A549 (cell line): ENCODE data around the gene PARP8. TPM values are rescaled to one million over a fixed set of nuclear protein-coding genes. Genes with fewer than 3 reads are reported as not detected.

Experiments used
- ATAC-seq, 2 experiments: fragments of 200-7000 bp in 1 of 2; fragments of >200 bp in 1 of 2; cut with Nextera tagmentation in 1 of 2; cut with Tn5 transposase in 1 of 2; 3 replicates each; pipeline versions ENCODE4 v1.8.0 to v1.9.1; 2018 to 2020; ENCODE audit warnings: mild to moderate bottlenecking in 1 of 2, moderate library complexity in 1 of 2
- CTCF ChIA-PET: fragments of 300-600 bp; sonication (Branson Sonifier 250); formaldehyde crosslinking; extraction: SDS; loops from one replicate; lab custom pipeline; 2021; ENCODE audit warnings: antibody characterized with exemption, inconsistent platforms; lab: Yijun Ruan, JAX
- POLR2A ChIA-PET: fragments of 350-600 bp; formaldehyde crosslinking; extraction: SDS; loops from one replicate; lab custom pipeline; 2021; ENCODE audit warnings: antibody characterized with exemption, inconsistent platforms; lab: Yijun Ruan, JAX
- DNase-seq, 2 experiments: peaks; one replicate each; pipeline versions ENCODE4 v3.0.0 to v3.0.0-alpha.2; 2011 to 2016; ENCODE audit warnings: low read depth in 1 of 2, low spot score in 1 of 2
- FAIRE-seq: peaks from 2 replicates; lab custom pipeline; 2011; peaks lifted over from hg19 to GRCh38; lab: Jason Lieb, UNC
- H3K27ac ChIP-seq, 2 experiments: fragments of >200 bp; sonication (Bioruptor Twin); formaldehyde crosslinking; 3 replicates each; pipeline ENCODE4 v1.5.1; 2016 to 2017
- H3K4me1 ChIP-seq: fragments of >200 bp; sonication (Bioruptor Twin); formaldehyde crosslinking; 3 replicates; pipeline ENCODE4 v1.6.1; 2016
- H3K4me2 ChIP-seq: fragments of >200 bp; sonication (Bioruptor Twin); formaldehyde crosslinking; 3 replicates; pipeline ENCODE4 v1.6.1; 2016
- H3K4me3 ChIP-seq: fragments of >200 bp; sonication (Bioruptor Twin); formaldehyde crosslinking; 3 replicates; pipeline ENCODE4 v1.5.1; 2016
- H3K9me3 ChIP-seq: fragments of >200 bp; sonication (Bioruptor Twin); formaldehyde crosslinking; 3 replicates; pipeline ENCODE4 v1.6.1; 2016
- E2F6 ChIP-seq: IDR thresholded peaks from 2 replicates; pipeline ENCODE4 v1.6.1; 2012; ENCODE audit warnings: low read depth, borderline replicate concordance
- EHMT2 ChIP-seq: fragments of 200-600 bp; sonication (generic); IDR thresholded peaks from 2 replicates; pipeline ENCODE4 v1.6.1; 2016; ENCODE audit warnings: antibody characterized with exemption, low read depth, mild to moderate bottlenecking, moderate library complexity
- ELK1 ChIP-seq: fragments of 150-350 bp; IDR thresholded peaks from 2 replicates; pipeline ENCODE4 v1.6.1; 2014; ENCODE audit warnings: low read depth, mild to moderate bottlenecking, low read length
- ESRRA ChIP-seq: fragments of 150-350 bp; IDR thresholded peaks from 2 replicates; pipeline ENCODE4 v1.6.1; 2014; ENCODE audit warnings: mild to moderate bottlenecking, low read length, borderline replicate concordance
- FOSB ChIP-seq: fragments of 250-450 bp; sonication (Bioruptor Pico); IDR thresholded peaks from 2 replicates; pipeline ENCODE4 v1.5.0; 2020; ENCODE audit warnings: mild to moderate bottlenecking, moderate library complexity
- FOSL2 ChIP-seq, 2 experiments: fragments of 450-650 bp in 1 of 2; fragments of >200 bp in 1 of 2; sonication (Bioruptor Twin) in 1 of 2; formaldehyde crosslinking; IDR thresholded peaks; 2 replicates each; pipeline versions ENCODE4 v1.5.0 to v1.6.1; 2016 to 2020; ENCODE audit warnings: mild to moderate bottlenecking in 1 of 2, moderate library complexity in 1 of 2
- GATA3 ChIP-seq: IDR thresholded peaks from 2 replicates; pipeline ENCODE4 v1.6.1; 2012; ENCODE audit warnings: borderline replicate concordance
- HDAC2 ChIP-seq: fragments of 200-600 bp; sonication (generic); IDR thresholded peaks from 2 replicates; pipeline ENCODE4 v1.6.1; 2016
- HEYL ChIP-seq: fragments of 250-450 bp; sonication (Bioruptor Pico); IDR thresholded peaks from 2 replicates; pipeline ENCODE4 v1.8.0; 2021; ENCODE audit warnings: mild to moderate bottlenecking, moderate library complexity
- HOXB13 ChIP-seq: fragments of 250-450 bp; sonication (Bioruptor Pico); IDR thresholded peaks from 2 replicates; pipeline ENCODE4 v1.5.0; 2020; ENCODE audit warnings: low read depth, mild to moderate bottlenecking, moderate library complexity
- KDM5A ChIP-seq: fragments of 200-600 bp; sonication (generic); IDR thresholded peaks from 2 replicates; pipeline ENCODE4 v1.6.1; 2016; ENCODE audit warnings: antibody characterized with exemption, mild to moderate bottlenecking
- MAFK ChIP-seq: fragments of 450-650 bp; IDR thresholded peaks from 2 replicates; pipeline ENCODE4 v1.6.1; 2014; ENCODE audit not compliant: partially characterized antibody
- MAX ChIP-seq: IDR thresholded peaks from 2 replicates; pipeline ENCODE4 v1.6.1; 2012
- MAZ ChIP-seq: fragments of 150-350 bp; IDR thresholded peaks from 2 replicates; pipeline ENCODE4 v1.6.1; 2014; ENCODE audit warnings: antibody characterized with exemption, low read depth, low read length, borderline replicate concordance
- NFE2L2 ChIP-seq: fragments of 150-350 bp; conservative IDR thresholded peaks from 2 replicates; pipeline ENCODE4 v1.6.1; 2014; ENCODE audit warnings: low read length
- NPAS2 ChIP-seq: fragments of 250-450 bp; sonication (Bioruptor Pico); IDR thresholded peaks from 2 replicates; pipeline ENCODE4 v1.8.0; 2022; ENCODE audit warnings: mild to moderate bottlenecking, moderate library complexity, borderline replicate concordance
- NR3C1 ChIP-seq: fragments of >200 bp; sonication (Bioruptor Twin); formaldehyde crosslinking; IDR thresholded peaks from 3 replicates; pipeline ENCODE4 v1.6.1; 2017
- POLR2A ChIP-seq: IDR thresholded peaks from 2 replicates; pipeline ENCODE4 v1.6.1; 2012; ENCODE audit warnings: mild to moderate bottlenecking, low read length
- POLR2AphosphoS2 ChIP-seq: conservative IDR thresholded peaks from 2 replicates; pipeline ENCODE4 v1.6.1; 2012; ENCODE audit warnings: low read length, improper control_type of control experiment, inconsistent platforms
- REST ChIP-seq: fragments of 200-600 bp; sonication (generic); IDR thresholded peaks from 2 replicates; pipeline ENCODE4 v1.6.1; 2016; ENCODE audit warnings: antibody characterized with exemption, mild to moderate bottlenecking, moderate library complexity
- RNF2 ChIP-seq: fragments of 200-600 bp; sonication (generic); IDR thresholded peaks from 2 replicates; pipeline ENCODE4 v1.6.1; 2016; ENCODE audit warnings: low read depth, mild to moderate bottlenecking, antibody characterized with exemption, moderate library complexity, borderline replicate concordance
- SMC3 ChIP-seq: fragments of >200 bp; sonication (Bioruptor Twin); formaldehyde crosslinking; IDR thresholded peaks from 3 replicates; pipeline ENCODE4 v1.6.1; 2018; ENCODE audit warnings: inconsistent platforms
- TP53 ChIP-seq: fragments of 250-450 bp; sonication (Bioruptor Pico); IDR thresholded peaks from 2 replicates; pipeline ENCODE4 v1.5.0; 2021; ENCODE audit warnings: mild to moderate bottlenecking, moderate library complexity
- USF2 ChIP-seq: fragments of 450-650 bp; IDR thresholded peaks from 2 replicates; pipeline ENCODE4 v1.6.1; 2014; ENCODE audit warnings: antibody characterized with exemption
- ZC3H11A ChIP-seq: fragments of 450-650 bp; IDR thresholded peaks from 2 replicates; pipeline ENCODE4 v1.6.1; 2014; ENCODE audit warnings: antibody characterized with exemption, mild to moderate bottlenecking
- ZNF302 ChIP-seq: fragments of 250-450 bp; sonication (Bioruptor Pico); IDR thresholded peaks from 2 replicates; pipeline ENCODE4 v1.9.0; 2021; ENCODE audit warnings: inconsistent platforms, mild to moderate bottlenecking, moderate library complexity
- WGBS: methylation state at CpG from one replicate; pipeline ENCODE4 v1.1.6; 2017; ENCODE audit errors: missing lambda C conversion rate; 5-methylcytosine and 5-hydroxymethylcytosine counted together
- polyA plus RNA-seq, 4 experiments: library from polyadenylated mRNA; depleted of rRNA in 3 of 4; stranded (reverse); fragments of >200 nt; fragmentation: RNase III in 1 of 4; extraction: RNeasy Plus Mini Kit Qiagen cat#74134 plus additional on column Dnase treatment in 1 of 4; gene quantifications; 2 replicates in 3 of 4; 3 replicates in 1 of 4; pipeline ENCODE4 v1.2.3, GENCODE V29; 2011 to 2017

PARP8 gene
- polyA plus RNA-seq, 2 of the 4 experiments (the other 2 are of a cell fraction), result 0.01 to 0.48 TPM

- no peak overlapping the region for H3K4me3 ChIP-seq
- ATAC-seq (no peak), FAIRE-seq (no peak), DNase-seq (no peak)
- ChIA-PET POLR2A (no interaction called here), CTCF (interaction anchor here (1.0 kb wide), 1 partner anchor 15 kb away, joined by 3 read pairs; no protein-coding TSS in a partner anchor)
- TF ChIP-seq USF2 (no peak), FOSB (CRISPR knock-in tag) (no peak), HDAC2 (no peak), REST (no peak), ZNF302 (no peak), ELK1 (no peak), NR3C1 (no peak), RNF2 (no peak), ZC3H11A (no peak), POLR2AphosphoS2 (no peak), KDM5A (no peak), NPAS2 (CRISPR knock-in tag) (no peak), MAFK (no peak), MAX (no peak), TP53 (CRISPR knock-in tag) (no peak), GATA3 (no peak), E2F6 (no peak)
- H3K27ac ChIP-seq, result no peak overlapping the region
- no peak overlapping the region for H3K4me2 ChIP-seq
- no peaks in the 10 kb centered on the region for H3K4me1 ChIP-seq
- no peaks in the 10 kb centered on the region for H3K9me3 ChIP-seq
- WGBS, result 1% methylated on average over 5 of the region's 5 CpGs
These were observed 100.0 kb downstream of the PARP8 start for GRCh38 chr5:50766462-50766861.

GRCh38 chr5:50766967-50767366 lies 100.5 kb downstream of the PARP8 start:
- 2% methylated on average over 2 of the region's 2 CpGs for WGBS
- DNase-seq, result no peak
- ChIA-PET CTCF (interaction anchor here (1.0 kb wide), 1 partner anchor 16 kb away, joined by 3 read pairs; no protein-coding TSS in a partner anchor), POLR2A (no interaction called here)
- TF ChIP-seq E2F6, result no peak
- no peak for TF ChIP-seq ELK1
- no peak for TF ChIP-seq HEYL (CRISPR knock-in tag)
- no peak for TF ChIP-seq HOXB13
- no peak for TF ChIP-seq MAX
- TF ChIP-seq NFE2L2, result no peak
- no peak for TF ChIP-seq HDAC2
- TF ChIP-seq NR3C1, result no peak
- no peak for TF ChIP-seq ESRRA
- TF ChIP-seq TP53 (CRISPR knock-in tag), result no peak
- TF ChIP-seq GATA3, result no peak
- TF ChIP-seq POLR2A, result no peak
- TF ChIP-seq RNF2, result no peak
- no peak for TF ChIP-seq EHMT2
- no peak for TF ChIP-seq FOSL2 (IDR thresholded peaks at IDR 0.05)
- no peak for TF ChIP-seq FOSL2 (CRISPR knock-in tag; IDR thresholded peaks at IDR 0.05)
- no peak for TF ChIP-seq ZNF302
- no peak for TF ChIP-seq FOSB (CRISPR knock-in tag)
- no peak for TF ChIP-seq ZC3H11A
- TF ChIP-seq SMC3, result no peak
- no peak for TF ChIP-seq MAZ
- Histone ChIP-seq H3K4me2 (no peak overlapping the region), H3K27ac (no peak overlapping the region), H3K9me3 (no peaks in the 10 kb centered on the region), H3K4me3 (no peak overlapping the region), H3K4me1 (no peaks in the 10 kb centered on the region)
- FAIRE-seq, result no peak
- no peak for ATAC-seq
